ENCODE data around the gene PALS2.

PALS2 gene

GRCh38 chr7:24572997-24573553, at the start of gene PALS2:
Gene PALS2, plus strand, starts transcription at chr7:24573452. Its CDS starts 50,216 bp downstream, at chr7:24623668.
- DNase-seq (ENCODE audit: low spot score): peak; percentile 29

GRCh38 chr7:24531255-24531654, 42.0 kb upstream of the PALS2 start:
- DNase-seq (ENCODE audit: low spot score): no peak

- no peak for DNase-seq (ENCODE audit: low spot score)
Observed at GRCh38 chr7:24536682-24537081, 36.6 kb upstream of the PALS2 start.

GRCh38 chr7:24540956-24541355, 32.3 kb upstream of the PALS2 start:
- DNase-seq (ENCODE audit: low spot score): no peak

- no peak for DNase-seq (ENCODE audit: low spot score)
Observed at GRCh38 chr7:24545215-24545614, 28.0 kb upstream of the PALS2 start.

GRCh38 chr7:24548390-24548789, 24.9 kb upstream of the PALS2 start:
- DNase-seq (ENCODE audit: low spot score): no peak

- no peak for DNase-seq (ENCODE audit: low spot score)
Observed at GRCh38 chr7:24549991-24550390, 23.3 kb upstream of the PALS2 start.

- DNase-seq (ENCODE audit: low spot score): no peak
Observed at GRCh38 chr7:24555184-24555583, 18.1 kb upstream of the PALS2 start.

- no peak for DNase-seq (ENCODE audit: low spot score)
Observed at GRCh38 chr7:24555719-24556118, 17.5 kb upstream of the PALS2 start.

- no peak for DNase-seq (ENCODE audit: low spot score)
Observed at GRCh38 chr7:24560772-24561171, 12.5 kb upstream of the PALS2 start.

- DNase-seq (ENCODE audit: low spot score): no peak
Observed at GRCh38 chr7:24566274-24566673, 7.0 kb upstream of the PALS2 start.

- DNase-seq (ENCODE audit: low spot score): no peak
Observed at GRCh38 chr7:24570983-24571382, 2.3 kb upstream of the PALS2 start.

- DNase-seq (ENCODE audit: low spot score): no peak
Observed at GRCh38 chr7:24572016-24572392, 1.2 kb upstream of the PALS2 start.

GRCh38 chr7:24572393-24572996, 757 bp upstream of the PALS2 start:
- peak; percentile 19 for DNase-seq (ENCODE audit: low spot score)

GRCh38 chr7:24573554-24574338, 494 bp downstream of the PALS2 start:
- peak; percentile 21 for DNase-seq (ENCODE audit: low spot score)

- no peak for DNase-seq (ENCODE audit: low spot score)
Observed at GRCh38 chr7:24574386-24574785, 1.1 kb downstream of the PALS2 start.

- DNase-seq (ENCODE audit: low spot score): no peak
Observed at GRCh38 chr7:24574950-24575349, 1.7 kb downstream of the PALS2 start.

GRCh38 chr7:24576171-24577025, 3.1 kb downstream of the PALS2 start:
- peak; percentile 64 for DNase-seq (ENCODE audit: low spot score)

GRCh38 chr7:24578052-24578451, 4.8 kb downstream of the PALS2 start:
- DNase-seq (ENCODE audit: low spot score): no peak

GRCh38 chr7:24580283-24580946, 7.2 kb downstream of the PALS2 start:
- DNase-seq (ENCODE audit: low spot score): no peak

- no peak for DNase-seq (ENCODE audit: low spot score)
Observed at GRCh38 chr7:24582166-24582565, 8.9 kb downstream of the PALS2 start.

- no peak for DNase-seq (ENCODE audit: low spot score)
Observed at GRCh38 chr7:24587853-24588252, 14.6 kb downstream of the PALS2 start.

Measured in cerebellar cortex (tissue), 1 donor.